Measurements from ENCODE around the gene MAP2K2.

MAP2K2 gene

GRCh38 chr19:4054441-4055208 is 69.3 kb downstream of the MAP2K2 start:
- no peak overlapping the region for H3K4me3 ChIP-seq (ENCODE audit: low read depth, low read length)

GRCh38 chr19:4053423-4054324 is 70.2 kb downstream of the MAP2K2 start:
- H3K4me3 ChIP-seq (ENCODE audit: low read depth, low read length), result no peak overlapping the region
- no peak for TF ChIP-seq CTCF (IDR thresholded peaks at IDR 0.05; ENCODE audit: low read depth, low read length)

More at GRCh38 chr19:4054441-4055208, 69.3 kb downstream of the MAP2K2 start:
- no peak for TF ChIP-seq CTCF (IDR thresholded peaks at IDR 0.05; ENCODE audit: low read depth, low read length)

GRCh38 chr19:4052993-4053422 is 70.9 kb downstream of the MAP2K2 start:
- TF ChIP-seq CTCF (IDR thresholded peaks at IDR 0.05; ENCODE audit: low read depth, low read length), result no peak
- no peak overlapping the region for H3K4me3 ChIP-seq (ENCODE audit: low read depth, low read length)

GRCh38 chr19:4052114-4052992 is 71.6 kb downstream of the MAP2K2 start:
- H3K4me3 ChIP-seq (ENCODE audit: low read depth, low read length), result no peak overlapping the region
- TF ChIP-seq CTCF (IDR thresholded peaks at IDR 0.05; ENCODE audit: low read depth, low read length), result no peak

- TF ChIP-seq CTCF (IDR thresholded peaks at IDR 0.05; ENCODE audit: low read depth, low read length), result no peak
- H3K4me3 ChIP-seq (ENCODE audit: low read depth, low read length), result no peak overlapping the region
Observed at GRCh38 chr19:4051175-4052101, 72.5 kb downstream of the MAP2K2 start.

- no peak overlapping the region for H3K4me3 ChIP-seq (ENCODE audit: low read depth, low read length)
- no peak for TF ChIP-seq CTCF (IDR thresholded peaks at IDR 0.05; ENCODE audit: low read depth, low read length)
Observed at GRCh38 chr19:4049432-4049831, 74.5 kb downstream of the MAP2K2 start.

Data from WI38 (cell line).